Glomerular endothelial cell (primary cell): Measurements from ENCODE around the gene HLA-F. TPM values are rescaled to one million over a fixed set of nuclear protein-coding genes. Genes with fewer than 3 reads are reported as not detected.

Source experiments
- DNase-seq: peaks from one replicate; pipeline ENCODE4 v3.0.0-alpha.2; 2011; ENCODE audit warnings: low read depth, low spot score; ENCODE audit errors: extremely low read depth
- total RNA-seq: library from RNA; depleted of rRNA; stranded (reverse); fragments of >200 nt; gene quantifications from 2 replicates; pipeline ENCODE4 v1.2.3, GENCODE V29; 2015

HLA-F gene
- total RNA-seq: 11.2 and 33.7 TPM in 2 replicates

- peak; percentile 41 for DNase-seq
Observed at GRCh38 chr6:29723262-29723665, at the start of gene HLA-F. HLA-F (plus strand) TSS chr6:29723434; CDS start chr6:29723464, 30 bp downstream.

GRCh38 chr6:29674008-29674407, 49.2 kb upstream of the HLA-F start:
- DNase-seq: no peak

GRCh38 chr6:29675561-29675960, 47.7 kb upstream of the HLA-F start:
- DNase-seq: no peak

- no peak for DNase-seq
Observed at GRCh38 chr6:29676981-29677601, 46.1 kb upstream of the HLA-F start.

- DNase-seq: no peak
Observed at GRCh38 chr6:29678114-29678513, 45.1 kb upstream of the HLA-F start.

GRCh38 chr6:29679962-29680361, 43.3 kb upstream of the HLA-F start:
- no peak for DNase-seq

GRCh38 chr6:29680416-29680815, 42.8 kb upstream of the HLA-F start:
- no peak for DNase-seq

- DNase-seq: no peak
Observed at GRCh38 chr6:29680904-29681303, 42.3 kb upstream of the HLA-F start, which contains the start of gene ZFP57. ZFP57 (minus strand) TSS chr6:29681152; CDS start chr6:29677003, 4,149 bp downstream.

GRCh38 chr6:29681811-29682210, 41.4 kb upstream of the HLA-F start:
- no peak for DNase-seq

GRCh38 chr6:29685718-29686326, 37.4 kb upstream of the HLA-F start:
- DNase-seq: no peak

GRCh38 chr6:29694637-29695036, 28.6 kb upstream of the HLA-F start:
- DNase-seq: no peak

GRCh38 chr6:29696147-29697125, 26.8 kb upstream of the HLA-F start:
- DNase-seq: no peak

GRCh38 chr6:29702519-29703103, 20.6 kb upstream of the HLA-F start:
- DNase-seq: no peak

- DNase-seq: no peak
Observed at GRCh38 chr6:29705389-29706231, 17.6 kb upstream of the HLA-F start.

- DNase-seq: no peak
Observed at GRCh38 chr6:29708432-29709179, 14.6 kb upstream of the HLA-F start.

- no peak for DNase-seq
Observed at GRCh38 chr6:29709188-29709587, 14.0 kb upstream of the HLA-F start.

GRCh38 chr6:29710281-29710941, 12.8 kb upstream of the HLA-F start:
- DNase-seq: no peak

GRCh38 chr6:29720863-29721262, 2.4 kb upstream of the HLA-F start:
- DNase-seq: no peak
